ENCODE results near the gene KIFC1.

KIFC1 gene

GRCh38 chr6:33442283-33442682, 50.7 kb downstream of the KIFC1 start:
- no peak for DNase-seq

GRCh38 chr6:33443025-33443424, 51.4 kb downstream of the KIFC1 start:
- DNase-seq = no peak

- no peak for DNase-seq
Observed at GRCh38 chr6:33443619-33444504, 52.2 kb downstream of the KIFC1 start.

GRCh38 chr6:33445119-33445603, 53.5 kb downstream of the KIFC1 start:
- no peak for DNase-seq

GRCh38 chr6:33446356-33446755, 54.7 kb downstream of the KIFC1 start:
- no peak for DNase-seq

GRCh38 chr6:33450434-33450833, 58.8 kb downstream of the KIFC1 start:
- no peak for DNase-seq

GRCh38 chr6:33451606-33452005, 60.0 kb downstream of the KIFC1 start:
- DNase-seq = no peak

GRCh38 chr6:33452496-33452895, 60.9 kb downstream of the KIFC1 start:
- DNase-seq = no peak

- no peak for DNase-seq
Observed at GRCh38 chr6:33453393-33454008, 61.9 kb downstream of the KIFC1 start.

GRCh38 chr6:33454009-33454946, 62.7 kb downstream of the KIFC1 start, which contains the start of gene ZBTB9:
TSS of gene ZBTB9 (plus strand) at chr6:33454576. CDS start at chr6:33455101, 525 bp downstream.
- DNase-seq = peak; percentile 95

GRCh38 chr6:33455051-33455450, 63.4 kb downstream of the KIFC1 start:
- no peak for DNase-seq

GRCh38 chr6:33456156-33456555, 64.5 kb downstream of the KIFC1 start:
- DNase-seq = no peak

GRCh38 chr6:33458676-33459075, 67.1 kb downstream of the KIFC1 start:
- DNase-seq = no peak

GRCh38 chr6:33459226-33459625, 67.6 kb downstream of the KIFC1 start:
- DNase-seq = no peak

Measured in fibroblast of skin of back (primary cell).